GF-D8 (cell line): ENCODE data around the gene PAIP2B.

Experiments
- DNase-seq: peaks from one replicate; lab custom pipeline; 2025; lab: John Stamatoyannopoulos, UW

The PAIP2B gene

GRCh38 chr2:71153585-71154224 is 73.2 kb downstream of the PAIP2B start:
- no peak for DNase-seq

- DNase-seq = no peak
Measured at GRCh38 chr2:71151620-71152019, 75.3 kb downstream of the PAIP2B start.

- DNase-seq = no peak
Measured at GRCh38 chr2:71150082-71150816, 76.7 kb downstream of the PAIP2B start.

- DNase-seq = no peak
Measured at GRCh38 chr2:71148506-71149063, 78.3 kb downstream of the PAIP2B start.

- no peak for DNase-seq
Measured at GRCh38 chr2:71143782-71144181, 83.1 kb downstream of the PAIP2B start.

GRCh38 chr2:71136174-71136573 is 90.7 kb downstream of the PAIP2B start:
- no peak for DNase-seq

GRCh38 chr2:71133603-71134002 is 93.3 kb downstream of the PAIP2B start:
- no peak for DNase-seq
